Common myeloid progenitor, CD34-positive (primary cell): Measurements from ENCODE around the gene LYPLAL1.

Source experiments
- CTCF ChIA-PET: fragments of 350-600 bp; sonication (Branson Sonifier 250); formaldehyde crosslinking; loops from one replicate; lab custom pipeline; 2021; ENCODE audit warnings: antibody characterized with exemption; lab: Charles Lee
- POLR2A ChIA-PET: fragments of 350-600 bp; sonication (Branson Sonifier 250); formaldehyde crosslinking; loops from one replicate; lab custom pipeline; 2021; ENCODE audit warnings: antibody characterized with exemption; lab: Charles Lee
- DNase-seq, 3 donors: peaks; one replicate each; pipeline versions ENCODE4 v3.0.0 to v3.0.0-alpha.2; 2013
- H3K27ac ChIP-seq, 2 experiments: 1 replicate in 1 of 2; 2 replicates in 1 of 2; pipeline ENCODE4 v1.7.0; 2013; ENCODE audit warnings: inconsistent platforms in 2 of 2, low read length in 2 of 2, mild to moderate bottlenecking in 2 of 2, low read depth in 1 of 2, moderate library complexity in 1 of 2; ENCODE audit not compliant: severe bottlenecking in 2 of 2, insufficient read depth in 1 of 2, poor library complexity in 1 of 2
- H3K27me3 ChIP-seq, 5 experiments: replicated peaks in 2 of 5; 1 replicate in 3 of 5; 2 replicates in 2 of 5; pipeline versions ENCODE4 v1.6.1 to v1.7.0; 2013; ENCODE audit warnings: low read length in 4 of 5, mild to moderate bottlenecking in 2 of 5, moderate library complexity in 2 of 5, inconsistent platforms in 1 of 5; ENCODE audit not compliant: insufficient read depth in 5 of 5, control insufficient read depth in 4 of 5
- H3K36me3 ChIP-seq, 4 experiments: 1 replicate in 2 of 4; 2 replicates in 2 of 4; pipeline versions ENCODE4 v1.6.1 to v1.7.0; 2013; ENCODE audit warnings: low read length in 3 of 4, control low read depth in 1 of 4, mild to moderate bottlenecking in 1 of 4; ENCODE audit not compliant: control insufficient read depth in 4 of 4, insufficient read depth in 4 of 4
- H3K4me1 ChIP-seq, 4 experiments: 1 replicate in 3 of 4; 2 replicates in 1 of 4; pipeline versions ENCODE4 v1.6.1 to v1.7.1; 2013; ENCODE audit warnings: low read length in 3 of 4, mild to moderate bottlenecking in 3 of 4, control low read depth in 1 of 4, inconsistent platforms in 1 of 4, moderate library complexity in 1 of 4; ENCODE audit not compliant: control insufficient read depth in 4 of 4, insufficient read depth in 4 of 4; ENCODE audit errors: control extremely low read depth in 1 of 4
- H3K4me3 ChIP-seq, 7 experiments: 1 replicate in 4 of 7; 2 replicates in 3 of 7; pipeline versions ENCODE4 v1.5.1 to v1.7.0; 2013; ENCODE audit warnings: mild to moderate bottlenecking in 7 of 7, low read length in 6 of 7, moderate library complexity in 6 of 7, inconsistent platforms in 2 of 7, low read depth in 2 of 7, control low read depth in 1 of 7; ENCODE audit not compliant: insufficient read depth in 4 of 7, control insufficient read depth in 1 of 7; ENCODE audit errors: extremely low read depth in 1 of 7
- H3K9me3 ChIP-seq, 5 experiments: 1 replicate in 4 of 5; 2 replicates in 1 of 5; pipeline versions ENCODE4 v1.6.1 to v1.7.1; 2013; ENCODE audit warnings: low read length in 4 of 5, mild to moderate bottlenecking in 2 of 5, inconsistent platforms in 1 of 5, low read depth in 1 of 5, moderate library complexity in 1 of 5; ENCODE audit not compliant: control insufficient read depth in 4 of 5, insufficient read depth in 2 of 5; ENCODE audit errors: control extremely low read depth in 1 of 5
- WGBS: methylation state at CpG from one replicate; pipeline ENCODE4 v1.1.5; 2013; ENCODE audit not compliant: insufficient coverage; 5-methylcytosine and 5-hydroxymethylcytosine counted together

Gene LYPLAL1

GRCh38 chr1:219138747-219139146 is 34.9 kb upstream of the LYPLAL1 start:
- no peak overlapping the region for H3K27ac ChIP-seq
- no peaks in the 10 kb centered on the region for H3K4me1 ChIP-seq
- ChIA-PET CTCF (no interaction called here), POLR2A (no interaction called here)
- 89% methylated on average over 1 of the region's 3 CpGs for WGBS
- H3K4me3 ChIP-seq = no peak overlapping the region
- no peak for DNase-seq
- no peaks in the 10 kb centered on the region for H3K27me3 ChIP-seq
- peaks cover 0 to 4% (median 0%) of the 10 kb centered on the region in 5 experiments for H3K9me3 ChIP-seq
- H3K36me3 ChIP-seq = no peaks in the 10 kb centered on the region

GRCh38 chr1:219140303-219140877 is 33.3 kb upstream of the LYPLAL1 start:
- ChIA-PET CTCF (no interaction called here), POLR2A (no interaction called here)
- Histone ChIP-seq H3K36me3 (no peaks in the 10 kb centered on the region), H3K27me3 (no peaks in the 10 kb centered on the region), H3K27ac (no peak overlapping the region), H3K4me3 (no peak overlapping the region), H3K9me3 (no peaks in the 10 kb centered on the region), H3K4me1 (no peaks in the 10 kb centered on the region)
- 100% methylated on average over 1 of the region's 2 CpGs for WGBS
- no peak for DNase-seq

- Histone ChIP-seq H3K36me3 (no peaks in the 10 kb centered on the region), H3K27me3 (no peaks in the 10 kb centered on the region), H3K27ac (no peak overlapping the region), H3K4me3 (no peak overlapping the region), H3K4me1 (no peaks in the 10 kb centered on the region), H3K9me3 (no peaks in the 10 kb centered on the region)
- ChIA-PET CTCF (interaction anchor here (0.6 kb wide), 1 partner anchor 531 kb away, joined by 3 read pairs; no protein-coding TSS in a partner anchor), POLR2A (no interaction called here)
- 88% methylated on average over 1 of the region's 1 CpG for WGBS
- no peak for DNase-seq
Measured at GRCh38 chr1:219143735-219144134, 29.9 kb upstream of the LYPLAL1 start.

- no peak overlapping the region for H3K27ac ChIP-seq
- no peaks in the 10 kb centered on the region for H3K27me3 ChIP-seq
- H3K9me3 ChIP-seq = no peaks in the 10 kb centered on the region
- H3K36me3 ChIP-seq = no peaks in the 10 kb centered on the region
- ChIA-PET POLR2A (no interaction called here), CTCF (no interaction called here)
- H3K4me3 ChIP-seq = no peak overlapping the region
- WGBS = no CpG with 5 or more reads among the region's 2 CpGs
- no peaks in the 10 kb centered on the region for H3K4me1 ChIP-seq
- DNase-seq = peak; percentile 8 to 54 (median 48)
Measured at GRCh38 chr1:219144658-219145315, 28.9 kb upstream of the LYPLAL1 start.

- no CpG with 5 or more reads among the region's 1 CpG for WGBS
- Histone ChIP-seq H3K4me3 (no peak overlapping the region), H3K36me3 (no peaks in the 10 kb centered on the region), H3K27me3 (no peaks in the 10 kb centered on the region), H3K9me3 (no peaks in the 10 kb centered on the region), H3K27ac (no peak overlapping the region), H3K4me1 (no peaks in the 10 kb centered on the region)
- ChIA-PET CTCF (no interaction called here), POLR2A (no interaction called here)
- DNase-seq = no peak
Measured at GRCh38 chr1:219147571-219148019, 26.1 kb upstream of the LYPLAL1 start.

- Histone ChIP-seq H3K36me3 (no peaks in the 10 kb centered on the region), H3K4me3 (no peak overlapping the region), H3K9me3 (no peaks in the 10 kb centered on the region), H3K27me3 (no peaks in the 10 kb centered on the region), H3K27ac (no peak overlapping the region), H3K4me1 (no peaks in the 10 kb centered on the region)
- CTCF ChIA-PET = no interaction called here
- POLR2A ChIA-PET = no interaction called here
- no peak for DNase-seq
Measured at GRCh38 chr1:219149009-219149577, 24.6 kb upstream of the LYPLAL1 start.

GRCh38 chr1:219149953-219150352 is 23.7 kb upstream of the LYPLAL1 start:
- CTCF ChIA-PET = no interaction called here

More at GRCh38 chr1:219149953-219150352, 23.7 kb upstream of the LYPLAL1 start:
- H3K9me3 ChIP-seq = no peaks in the 10 kb centered on the region
- no CpG with 5 or more reads among the region's 3 CpGs for WGBS
- H3K27ac ChIP-seq = no peak overlapping the region
- H3K27me3 ChIP-seq = no peaks in the 10 kb centered on the region
- H3K4me3 ChIP-seq = no peak overlapping the region
- no peaks in the 10 kb centered on the region for H3K4me1 ChIP-seq
- POLR2A ChIA-PET = no interaction called here
- H3K36me3 ChIP-seq = no peaks in the 10 kb centered on the region
- no peak for DNase-seq
